Measurements from ENCODE around the gene MOCOS.

Gene MOCOS

DNA sequence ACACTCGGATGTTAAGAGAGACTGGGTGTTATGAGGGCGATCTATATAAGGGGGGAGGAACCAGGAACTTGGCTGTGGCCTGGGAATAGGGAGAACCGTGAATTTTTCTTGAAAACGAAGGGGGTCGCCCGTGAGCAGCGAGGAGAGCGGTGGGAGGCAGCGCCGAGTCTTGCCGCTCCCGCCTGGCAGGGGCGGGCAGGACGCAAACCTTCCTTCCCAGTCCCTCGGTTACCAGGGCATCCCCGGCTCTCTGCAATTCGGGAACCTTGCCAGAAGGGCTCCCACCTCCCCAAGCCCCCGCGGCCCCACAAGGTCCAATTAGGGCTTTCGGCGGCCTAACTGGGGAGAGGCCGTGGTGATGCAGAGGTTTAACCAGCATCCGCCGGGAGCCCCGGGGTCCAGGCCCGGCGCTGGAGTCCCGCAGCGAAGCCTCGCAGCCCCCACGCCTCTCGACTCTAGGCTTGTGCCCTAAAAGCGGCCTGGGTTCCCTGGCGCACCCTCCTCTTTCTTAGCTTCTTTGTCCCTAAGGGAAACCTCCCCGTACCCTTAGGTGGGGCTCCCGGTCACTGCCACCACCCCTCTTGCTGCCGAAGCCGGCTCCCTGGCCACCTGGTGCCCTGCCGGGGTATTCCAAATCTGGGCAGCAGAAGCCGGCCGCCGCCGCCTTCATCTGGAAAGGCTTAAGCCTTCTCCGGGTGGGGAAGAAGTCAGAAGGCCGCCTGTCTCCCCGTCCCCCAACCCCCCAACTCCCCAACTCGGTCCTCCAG is 109.5 kb downstream of the MOCOS start:
- H3K4me3 ChIP-seq (ENCODE audit: control insufficient read depth, low read depth, low read length), result peak overlapping the region; percentile 65
- DNase-seq (ENCODE audit: low read depth), result peak; percentile 50
- TF ChIP-seq, protein P1, sequence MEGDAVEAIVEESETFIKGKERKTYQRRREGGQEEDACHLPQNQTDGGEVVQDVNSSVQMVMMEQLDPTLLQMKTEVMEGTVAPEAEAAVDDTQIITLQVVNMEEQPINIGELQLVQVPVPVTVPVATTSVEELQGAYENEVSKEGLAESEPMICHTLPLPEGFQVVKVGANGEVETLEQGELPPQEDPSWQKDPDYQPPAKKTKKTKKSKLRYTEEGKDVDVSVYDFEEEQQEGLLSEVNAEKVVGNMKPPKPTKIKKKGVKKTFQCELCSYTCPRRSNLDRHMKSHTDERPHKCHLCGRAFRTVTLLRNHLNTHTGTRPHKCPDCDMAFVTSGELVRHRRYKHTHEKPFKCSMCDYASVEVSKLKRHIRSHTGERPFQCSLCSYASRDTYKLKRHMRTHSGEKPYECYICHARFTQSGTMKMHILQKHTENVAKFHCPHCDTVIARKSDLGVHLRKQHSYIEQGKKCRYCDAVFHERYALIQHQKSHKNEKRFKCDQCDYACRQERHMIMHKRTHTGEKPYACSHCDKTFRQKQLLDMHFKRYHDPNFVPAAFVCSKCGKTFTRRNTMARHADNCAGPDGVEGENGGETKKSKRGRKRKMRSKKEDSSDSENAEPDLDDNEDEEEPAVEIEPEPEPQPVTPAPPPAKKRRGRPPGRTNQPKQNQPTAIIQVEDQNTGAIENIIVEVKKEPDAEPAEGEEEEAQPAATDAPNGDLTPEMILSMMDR (IDR thresholded peaks at IDR 0.05; ENCODE audit: control insufficient read depth, insufficient read depth, low read depth, low read length, missing control alignments), result peak; percentile 70

DNA sequence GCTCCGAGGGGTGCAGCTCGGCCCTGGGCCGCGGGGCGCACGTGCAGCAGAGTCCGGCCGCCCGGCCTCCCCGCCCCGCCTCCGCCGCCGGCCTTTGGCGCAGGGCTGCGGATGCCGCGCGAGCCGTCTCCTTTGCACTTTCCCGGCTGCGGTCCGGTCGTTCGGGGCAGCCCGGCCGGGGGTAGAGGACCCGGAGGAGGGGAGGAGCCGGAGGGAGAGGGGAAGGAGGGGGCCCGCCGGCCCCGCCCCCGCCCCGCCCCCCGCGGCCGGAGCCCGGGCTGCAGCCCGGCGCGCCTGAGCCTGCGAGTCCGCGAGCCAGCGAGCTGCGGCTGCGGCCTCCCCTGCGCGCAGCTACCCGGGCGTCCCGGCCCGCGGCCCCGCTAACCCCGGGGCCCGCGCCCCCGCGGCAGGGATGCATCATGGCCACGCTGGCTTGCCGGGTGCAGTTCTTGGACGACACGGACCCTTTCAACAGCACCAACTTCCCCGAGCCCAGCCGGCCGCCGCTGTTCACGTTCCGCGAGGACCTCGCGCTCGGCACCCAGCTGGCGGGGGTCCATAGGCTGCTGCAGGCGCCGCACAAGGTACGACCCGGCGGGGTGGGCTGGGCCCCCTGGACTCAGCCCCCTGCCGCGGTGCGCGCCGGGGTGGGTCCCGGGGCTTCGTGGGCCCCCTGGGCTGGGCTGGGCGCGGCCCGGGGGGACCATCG is 110.3 kb downstream of the MOCOS start, which contains the start of gene FHOD3:
Gene FHOD3, plus strand, starts transcription at position 297 of the 709 bp plus-strand sequence. Its CDS starts 123 bp downstream, at position 420.
- DNase-seq (ENCODE audit: low read depth), result no peak
- H3K4me3 ChIP-seq (ENCODE audit: control insufficient read depth, low read depth, low read length), result peak within 1 kb of the TSS; percentile 65
- TF ChIP-seq, protein P1 (IDR thresholded peaks at IDR 0.05; ENCODE audit: control insufficient read depth, insufficient read depth, low read depth, low read length, missing control alignments), result no peak

DNA sequence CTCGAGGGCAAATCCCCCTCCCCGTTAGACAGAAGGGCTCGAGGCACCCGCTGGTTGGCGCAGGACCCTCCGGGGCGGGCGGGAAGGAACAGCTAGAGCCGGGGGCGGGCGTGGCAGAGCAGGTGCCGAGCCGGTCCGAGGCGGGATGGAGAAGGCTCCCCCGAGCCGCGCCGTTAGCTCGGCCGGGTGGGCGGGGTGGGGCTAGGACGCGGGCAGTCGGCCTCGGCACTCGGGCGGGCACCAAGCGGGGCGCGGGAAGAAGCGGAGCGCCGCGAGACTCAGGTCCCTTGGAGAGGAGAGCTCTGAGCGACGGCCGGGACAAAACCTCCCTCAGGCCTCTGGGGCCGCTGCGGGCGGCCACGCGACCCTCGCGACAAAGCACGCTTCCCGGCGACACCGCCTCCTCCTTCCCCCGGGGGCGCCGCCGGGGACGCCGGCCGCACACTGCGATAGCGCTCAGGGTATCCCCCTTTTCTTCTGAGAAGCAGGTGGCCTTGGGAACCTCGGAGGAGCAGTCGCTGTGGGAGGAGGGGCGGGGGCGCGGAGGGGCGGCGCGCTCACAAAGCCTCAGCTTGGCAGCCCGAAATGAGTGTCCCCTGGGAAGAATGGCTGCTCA is 110.9 kb downstream of the MOCOS start:
- no peak for DNase-seq (ENCODE audit: low read depth)
- TF ChIP-seq, protein P1 (IDR thresholded peaks at IDR 0.05; ENCODE audit: control insufficient read depth, insufficient read depth, low read depth, low read length, missing control alignments), result no peak
- H3K4me3 ChIP-seq (ENCODE audit: control insufficient read depth, low read depth, low read length), result peak overlapping the region; percentile 65

DNA sequence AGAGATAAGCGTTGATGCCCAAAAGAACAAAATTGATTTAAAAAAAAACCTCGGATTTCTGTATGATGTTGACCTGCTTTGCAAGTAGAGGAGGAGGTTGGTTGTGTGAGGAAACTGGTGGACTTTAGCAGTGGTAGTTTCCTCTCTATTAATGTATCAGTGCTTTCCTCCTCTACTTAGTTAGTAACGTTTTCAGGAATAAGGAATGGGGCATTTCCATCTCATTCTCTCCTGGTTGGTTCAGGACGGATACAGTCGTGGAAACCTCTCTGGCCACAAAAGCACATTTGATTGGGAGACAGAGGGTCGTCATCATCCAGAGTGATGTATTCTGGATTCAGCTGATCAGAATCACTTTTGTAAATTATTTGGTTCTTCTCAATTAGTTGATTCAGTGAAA is 111.7 kb downstream of the MOCOS start:
- no peak for DNase-seq (ENCODE audit: low read depth)
- no peak overlapping the region for H3K4me3 ChIP-seq (ENCODE audit: control insufficient read depth, low read depth, low read length)
- TF ChIP-seq, protein P1 (IDR thresholded peaks at IDR 0.05; ENCODE audit: control insufficient read depth, insufficient read depth, low read depth, low read length, missing control alignments), result no peak

GRCh38 chr18:36300211-36300610 is 112.9 kb downstream of the MOCOS start:
- no peak for DNase-seq (ENCODE audit: low read depth)
- no peak overlapping the region for H3K4me3 ChIP-seq (ENCODE audit: control insufficient read depth, low read depth, low read length)
- TF ChIP-seq, protein P1 (IDR thresholded peaks at IDR 0.05; ENCODE audit: control insufficient read depth, insufficient read depth, low read depth, low read length, missing control alignments), result no peak

DNA sequence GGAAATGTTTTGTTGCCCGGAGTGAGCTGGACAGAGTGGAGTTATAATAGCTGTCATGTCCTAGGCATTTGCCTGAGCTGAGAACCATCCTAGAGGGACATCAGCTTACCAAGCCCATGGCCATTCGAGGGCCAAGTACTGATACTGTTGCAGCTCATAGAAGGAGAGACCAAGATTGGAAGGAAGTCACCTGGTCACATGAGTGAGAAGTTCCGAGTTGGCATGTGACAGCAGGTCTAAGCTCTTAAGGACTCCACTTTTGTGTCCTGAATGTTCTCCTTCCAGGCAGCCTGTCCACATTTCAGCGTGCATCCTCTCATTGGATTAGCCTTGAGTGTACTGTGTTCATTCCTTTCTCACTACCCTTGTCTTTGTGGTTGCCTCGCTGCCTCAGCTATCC is 114.6 kb downstream of the MOCOS start:
- TF ChIP-seq, protein P1 (IDR thresholded peaks at IDR 0.05; ENCODE audit: control insufficient read depth, insufficient read depth, low read depth, low read length, missing control alignments), result no peak
- no peak overlapping the region for H3K4me3 ChIP-seq (ENCODE audit: control insufficient read depth, low read depth, low read length)
- DNase-seq (ENCODE audit: low read depth), result no peak
